Left ventricle myocardium superior (tissue), 1 donor: ENCODE results near the gene PTPN18. TPM values are rescaled to one million over a fixed set of nuclear protein-coding genes. Genes with fewer than 3 reads are reported as not detected.

ENCODE experiments used
- ATAC-seq: fragments of 200-7000 bp; cut with Tn5 transposase; one replicate; pipeline ENCODE4 v1.9.1; 2020; ENCODE audit warnings: mild to moderate bottlenecking, moderate library complexity
- DNase-seq: peaks from one replicate; pipeline ENCODE4 v3.0.0-alpha.2; 2020
- intact Hi-C: fragments of 100-400 bp; cut with micrococcal nuclease; formaldehyde crosslinking; loops from one replicate; pipeline ENCODE4 v1.11.0; 2022
- total RNA-seq: library from RNA; stranded (reverse); fragmentation: NEBNext Ultra II Directional; extraction: Animal tissue kit (Norgen Biotek cat#: 25700); gene quantifications from one replicate; pipeline ENCODE4 v1.2.1, GENCODE V29; 2021
- donor health status: DM: no; HTN: yes; CAD: no; lungs with severe emphysema.

PTPN18 gene
- total RNA-seq, 1 donor from 2014 or later = 12.5 TPM

- no peak for ATAC-seq
- intact Hi-C loops = no loop called here
- DNase-seq = no peak
These were observed 20.8 kb downstream of the PTPN18 start for GRCh38 chr2:130376433-130377293.

GRCh38 chr2:130377491-130377890 lies 21.6 kb downstream of the PTPN18 start:
- DNase-seq (no peak), ATAC-seq (no peak)
- intact Hi-C loops = no loop called here

GRCh38 chr2:130378206-130378897 lies 22.5 kb downstream of the PTPN18 start:
- intact Hi-C loops = no loop called here
- no peak for DNase-seq
- ATAC-seq = no peak

- intact Hi-C loops = no loop called here
- DNase-seq (no peak), ATAC-seq (no peak)
These were observed 23.0 kb downstream of the PTPN18 start for GRCh38 chr2:130378898-130379214.

GRCh38 chr2:130380096-130380934 lies 24.5 kb downstream of the PTPN18 start:
- ATAC-seq (peak; percentile 39), DNase-seq (no peak)
- intact Hi-C loops = no loop called here

GRCh38 chr2:130381145-130381544 lies 25.3 kb downstream of the PTPN18 start:
- ATAC-seq (no peak), DNase-seq (no peak)
- intact Hi-C loops = no loop called here

GRCh38 chr2:130381619-130382018 lies 25.8 kb downstream of the PTPN18 start:
- no peak for DNase-seq
- no peak for ATAC-seq

GRCh38 chr2:130382313-130382917 lies 26.6 kb downstream of the PTPN18 start:
- DNase-seq = no peak
- intact Hi-C loops = no loop called here
- no peak for ATAC-seq

More at GRCh38 chr2:130381619-130382018, 25.8 kb downstream of the PTPN18 start:
- intact Hi-C loops = no loop called here

GRCh38 chr2:130385709-130386108 lies 29.9 kb downstream of the PTPN18 start:
- DNase-seq = no peak

GRCh38 chr2:130387071-130387400 lies 31.2 kb downstream of the PTPN18 start:
- ATAC-seq = peak; percentile 44
- DNase-seq = peak; percentile 65
- intact Hi-C loops = no loop called here

More at GRCh38 chr2:130385709-130386108, 29.9 kb downstream of the PTPN18 start:
- intact Hi-C loops = no loop called here
- peak; percentile 12 for ATAC-seq

- DNase-seq (peak; percentile 59), ATAC-seq (peak; percentile 17)
- intact Hi-C loops = no loop called here
These were observed 31.9 kb downstream of the PTPN18 start for GRCh38 chr2:130387804-130388203.

GRCh38 chr2:130388221-130388907 lies 32.5 kb downstream of the PTPN18 start:
- ATAC-seq (no peak), DNase-seq (no peak)
- intact Hi-C loops = no loop called here

GRCh38 chr2:130389358-130389757 lies 33.5 kb downstream of the PTPN18 start:
- DNase-seq = no peak
- intact Hi-C loops = no loop called here

GRCh38 chr2:130389783-130390182 lies 33.9 kb downstream of the PTPN18 start:
- intact Hi-C loops = no loop called here
- ATAC-seq (no peak), DNase-seq (no peak)

More at GRCh38 chr2:130389358-130389757, 33.5 kb downstream of the PTPN18 start:
- ATAC-seq = no peak

GRCh38 chr2:130390460-130391057 lies 34.7 kb downstream of the PTPN18 start:
- DNase-seq (peak; percentile 54), ATAC-seq (peak; percentile 19)
- intact Hi-C loops = no loop called here

GRCh38 chr2:130391058-130391871 lies 35.4 kb downstream of the PTPN18 start:
- peak; percentile 90 for DNase-seq
- intact Hi-C loops = no loop called here
- ATAC-seq = peak; percentile 91

- ATAC-seq (peak; percentile 16), DNase-seq (no peak)
- intact Hi-C loops = no loop called here
These were observed 36.2 kb downstream of the PTPN18 start for GRCh38 chr2:130391872-130392670.
